SK-N-MC (cell line): ENCODE measurements around the gene FAM81A.

Experiments
- DNase-seq: peaks from one replicate; pipeline ENCODE4 v3.0.0-alpha.2; 2011; ENCODE audit warnings: low read depth, low spot score
- H3K27ac ChIP-seq: fragments of 200-600 bp; sonication (generic); 2 replicates; pipeline ENCODE4 v1.5.1; 2016; ENCODE audit warnings: mixed run types
- H3K36me3 ChIP-seq: fragments of 200-600 bp; sonication (generic); 2 replicates; pipeline ENCODE4 v1.6.1; 2017; ENCODE audit warnings: antibody characterized with exemption, low read length, mixed read lengths; ENCODE audit not compliant: insufficient read depth
- H3K4me3 ChIP-seq: fragments of 200-600 bp; sonication (generic); 2 replicates; pipeline ENCODE4 v1.5.1; 2016
- H3K9ac ChIP-seq: fragments of 200-600 bp; sonication (generic); 2 replicates; pipeline ENCODE4 v1.8.0; 2017; ENCODE audit warnings: mixed run types, mixed read lengths; ENCODE audit not compliant: insufficient read length
- H3K9me3 ChIP-seq: fragments of 200-600 bp; sonication (generic); 2 replicates; pipeline ENCODE4 v1.6.1; 2017; ENCODE audit warnings: low read depth, mild to moderate bottlenecking, antibody characterized with exemption, low read length, moderate library complexity, mixed read lengths
- EZH2 ChIP-seq: fragments of 200-600 bp; sonication (generic); IDR thresholded peaks from one replicate; pipeline ENCODE4 v1.6.1; 2017; ENCODE audit warnings: antibody characterized with exemption
- FOXP2 ChIP-seq: optimal IDR thresholded peaks from 2 replicates; pipeline ENCODE3; 2011; ENCODE audit warnings: mild to moderate bottlenecking, moderate library complexity; ENCODE audit not compliant: insufficient read depth; ENCODE audit errors: extremely low read length, control extremely low read depth
- POLR2AphosphoS5 ChIP-seq: IDR thresholded peaks from 2 replicates; pipeline ENCODE4 v1.6.1; 2012; ENCODE audit warnings: mild to moderate bottlenecking, low read depth, low read length, borderline replicate concordance

FAM81A gene

DNA sequence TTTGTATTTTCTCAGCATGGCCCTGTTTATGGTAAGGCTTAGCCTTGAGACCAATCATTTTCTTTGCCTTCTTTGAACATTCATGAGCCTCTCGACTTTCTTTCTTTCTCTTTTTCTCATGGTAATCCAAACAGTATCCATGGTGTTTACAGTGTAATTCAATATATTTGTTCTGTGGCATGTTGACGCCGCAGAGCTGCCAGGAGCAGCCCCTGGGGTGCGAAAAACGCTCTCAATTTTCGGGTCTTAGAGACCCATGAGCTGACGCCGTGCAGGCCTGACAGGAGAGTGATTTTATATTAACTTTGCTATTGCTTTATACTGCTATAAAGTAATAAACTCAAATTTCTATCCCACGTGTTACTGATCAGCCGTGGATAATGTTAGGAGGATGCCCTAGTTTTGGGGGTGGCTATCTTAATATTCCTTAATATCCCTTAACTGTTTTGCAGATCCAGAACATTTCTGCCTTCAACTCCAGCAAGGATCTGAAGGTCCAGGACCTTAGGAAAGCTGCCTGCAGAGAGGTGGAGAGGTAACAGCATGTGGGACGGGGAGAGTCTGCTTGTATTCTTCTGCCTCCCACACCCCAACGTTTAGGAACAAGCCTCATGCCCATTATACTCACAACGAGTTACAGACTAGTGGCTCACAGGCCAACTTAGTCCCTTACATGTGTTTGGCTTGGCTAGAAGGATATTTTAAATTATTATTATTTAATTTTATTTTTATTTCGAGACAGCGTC is 36.0 kb upstream of the FAM81A start:
- Histone ChIP-seq H3K9ac (no peak overlapping the region), H3K36me3 (no peaks in the 10 kb centered on the region), H3K27ac (no peak overlapping the region), H3K9me3 (no peaks in the 10 kb centered on the region), H3K4me3 (no peak overlapping the region)
- no peak for DNase-seq
- TF ChIP-seq POLR2AphosphoS5 (no peak), FOXP2 (no peak), EZH2 (no peak)

DNA sequence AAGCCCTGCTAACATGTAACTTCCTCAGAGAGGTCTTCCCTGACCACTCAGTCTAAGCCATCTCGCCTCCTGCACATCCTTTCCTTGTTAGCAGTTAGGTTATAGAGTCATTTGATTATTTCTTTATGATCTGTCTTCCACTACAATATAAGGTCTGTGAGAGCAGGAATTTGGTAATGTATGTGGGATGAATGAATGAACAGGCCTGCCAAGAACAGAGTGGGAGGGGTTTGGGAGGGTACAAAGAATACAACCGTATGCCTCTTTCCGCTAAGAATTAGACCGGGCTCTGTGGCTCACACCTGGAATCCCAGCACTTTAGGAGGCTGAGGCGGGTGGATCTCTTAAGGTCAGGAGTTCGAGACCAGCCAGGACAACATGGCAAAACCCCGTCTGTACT is 32.9 kb upstream of the FAM81A start:
- no peak for DNase-seq
- no peak overlapping the region for H3K27ac ChIP-seq
- no peaks in the 10 kb centered on the region for H3K36me3 ChIP-seq
- no peak overlapping the region for H3K9ac ChIP-seq
- TF ChIP-seq FOXP2 (no peak), EZH2 (no peak), POLR2AphosphoS5 (no peak)
- H3K9me3 ChIP-seq, result no peaks in the 10 kb centered on the region
- H3K4me3 ChIP-seq, result no peak overlapping the region

DNA sequence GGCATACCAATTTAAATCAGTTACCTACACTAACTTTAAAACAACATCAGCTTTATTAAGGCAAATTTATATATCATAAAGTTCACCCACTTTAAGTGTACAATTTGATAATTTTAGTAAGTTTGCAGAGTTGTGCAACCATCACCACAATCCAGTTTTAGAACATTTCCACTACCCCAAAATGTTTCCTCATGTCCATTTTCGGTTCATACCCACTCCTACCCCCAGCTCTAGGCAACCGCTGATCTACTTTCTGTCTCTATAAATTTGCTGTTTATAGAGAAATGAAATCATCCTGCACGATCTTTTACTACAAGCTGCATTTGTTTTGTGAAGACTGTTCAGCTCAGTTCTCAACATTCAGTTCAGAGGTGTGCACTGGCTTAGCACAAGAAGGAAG is 31.5 kb upstream of the FAM81A start:
- H3K9me3 ChIP-seq, result no peaks in the 10 kb centered on the region
- no peak overlapping the region for H3K27ac ChIP-seq
- no peak overlapping the region for H3K4me3 ChIP-seq
- no peak for DNase-seq
- H3K9ac ChIP-seq, result no peak overlapping the region
- H3K36me3 ChIP-seq, result no peaks in the 10 kb centered on the region
- no peak for TF ChIP-seq EZH2
- no peak for TF ChIP-seq FOXP2
- TF ChIP-seq POLR2AphosphoS5, result no peak

DNA sequence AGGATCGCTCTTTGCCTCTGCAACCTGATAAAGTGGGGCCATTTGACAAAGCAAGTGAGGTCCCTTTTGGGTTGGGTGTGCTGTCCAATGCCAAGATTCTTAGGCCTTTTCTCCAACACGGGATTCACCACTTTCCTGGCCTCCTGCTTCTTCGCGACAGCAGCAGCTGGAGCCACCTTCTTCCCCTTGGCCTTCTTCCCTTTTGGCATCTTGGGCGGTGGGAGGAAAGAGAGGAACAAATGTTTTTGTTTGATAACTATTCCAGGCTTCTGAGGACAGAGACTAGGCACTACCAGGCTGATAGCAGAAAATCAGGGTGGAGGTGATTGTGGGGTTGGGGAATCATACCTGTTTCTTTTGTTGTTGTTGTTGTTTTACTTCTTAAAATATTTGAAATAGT is 30.0 kb upstream of the FAM81A start:
- no peak overlapping the region for H3K4me3 ChIP-seq
- no peak for DNase-seq
- no peaks in the 10 kb centered on the region for H3K9me3 ChIP-seq
- no peak overlapping the region for H3K27ac ChIP-seq
- no peak overlapping the region for H3K9ac ChIP-seq
- no peak for TF ChIP-seq POLR2AphosphoS5
- TF ChIP-seq FOXP2, result no peak
- TF ChIP-seq EZH2, result no peak
- no peaks in the 10 kb centered on the region for H3K36me3 ChIP-seq

DNA sequence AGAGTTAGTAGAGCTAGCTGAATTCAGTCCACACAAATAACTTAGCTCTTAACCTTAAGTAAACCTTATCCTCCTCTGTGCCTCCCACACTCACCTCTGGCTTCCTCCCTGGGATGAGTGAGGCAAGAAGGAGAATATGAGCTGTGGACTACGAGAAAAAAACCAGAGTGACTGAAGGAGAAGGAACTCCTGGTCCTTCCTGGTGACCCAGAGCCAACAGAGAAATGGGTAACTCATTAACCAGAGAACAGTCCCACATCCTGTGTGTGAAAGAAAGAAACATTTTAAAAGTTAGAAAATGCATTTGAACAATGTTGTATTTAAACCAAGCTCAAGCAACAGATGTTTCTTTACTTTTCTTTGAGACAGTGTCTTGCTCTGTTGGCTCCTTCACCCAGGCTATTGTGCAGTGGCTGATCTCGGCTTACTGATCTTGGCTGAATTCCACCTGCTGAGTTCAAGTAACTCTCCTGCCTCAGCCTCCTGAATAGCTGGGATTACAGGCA is 27.5 kb upstream of the FAM81A start:
- no peak overlapping the region for H3K4me3 ChIP-seq
- TF ChIP-seq FOXP2 (no peak), EZH2 (no peak), POLR2AphosphoS5 (no peak)
- H3K27ac ChIP-seq, result no peak overlapping the region
- DNase-seq, result no peak
- no peaks in the 10 kb centered on the region for H3K36me3 ChIP-seq
- H3K9ac ChIP-seq, result no peak overlapping the region
- no peaks in the 10 kb centered on the region for H3K9me3 ChIP-seq

DNA sequence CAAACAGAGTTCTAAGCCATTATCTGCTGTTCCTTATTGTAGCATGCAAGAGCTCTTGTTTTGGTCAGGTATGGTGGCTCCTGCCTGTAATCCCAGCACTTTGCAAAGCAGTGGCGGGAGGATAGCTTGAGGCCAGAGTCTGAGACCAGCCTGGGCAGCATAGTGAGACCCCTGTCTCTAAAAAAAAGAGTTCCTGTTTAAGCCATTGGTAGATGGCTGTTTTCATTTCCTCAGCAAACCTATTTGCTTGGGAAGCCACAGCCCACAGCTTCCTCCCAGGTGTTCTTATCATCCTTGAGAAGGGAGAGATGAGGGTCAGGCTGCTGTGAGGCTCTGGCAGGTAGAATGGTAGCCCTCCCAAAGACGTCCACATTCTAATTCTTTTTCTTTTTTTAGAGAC is 24.4 kb upstream of the FAM81A start:
- Histone ChIP-seq H3K27ac (no peak overlapping the region), H3K9me3 (no peaks in the 10 kb centered on the region), H3K36me3 (no peaks in the 10 kb centered on the region), H3K9ac (no peak overlapping the region), H3K4me3 (no peak overlapping the region)
- no peak for DNase-seq
- TF ChIP-seq FOXP2, result no peak
- TF ChIP-seq POLR2AphosphoS5, result no peak
- TF ChIP-seq EZH2, result no peak

DNA sequence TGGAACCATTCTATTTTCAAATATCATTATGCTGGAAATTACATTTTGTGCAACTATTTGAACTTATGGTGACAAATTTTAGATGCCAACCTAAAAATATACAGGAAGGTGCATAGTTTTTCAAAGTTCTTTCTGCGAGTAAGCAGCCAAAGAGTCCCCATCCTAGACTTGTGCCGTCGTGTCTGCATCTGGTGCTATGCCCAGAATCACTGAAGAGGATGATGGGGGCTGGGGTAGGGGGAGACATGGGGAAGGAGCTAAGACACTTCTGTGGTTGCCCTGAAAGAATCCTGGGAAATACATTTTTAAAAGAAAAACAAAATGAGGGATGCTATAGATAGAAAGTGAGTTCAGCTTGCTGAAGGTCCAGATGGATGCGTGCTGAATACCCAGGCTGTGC is 21.2 kb upstream of the FAM81A start:
- DNase-seq, result no peak
- H3K4me3 ChIP-seq, result no peak overlapping the region
- H3K27ac ChIP-seq, result no peak overlapping the region
- no peak overlapping the region for H3K9ac ChIP-seq
- no peak for TF ChIP-seq FOXP2
- TF ChIP-seq POLR2AphosphoS5, result no peak
- TF ChIP-seq EZH2, result no peak
- H3K9me3 ChIP-seq, result no peaks in the 10 kb centered on the region
- no peaks in the 10 kb centered on the region for H3K36me3 ChIP-seq

DNA sequence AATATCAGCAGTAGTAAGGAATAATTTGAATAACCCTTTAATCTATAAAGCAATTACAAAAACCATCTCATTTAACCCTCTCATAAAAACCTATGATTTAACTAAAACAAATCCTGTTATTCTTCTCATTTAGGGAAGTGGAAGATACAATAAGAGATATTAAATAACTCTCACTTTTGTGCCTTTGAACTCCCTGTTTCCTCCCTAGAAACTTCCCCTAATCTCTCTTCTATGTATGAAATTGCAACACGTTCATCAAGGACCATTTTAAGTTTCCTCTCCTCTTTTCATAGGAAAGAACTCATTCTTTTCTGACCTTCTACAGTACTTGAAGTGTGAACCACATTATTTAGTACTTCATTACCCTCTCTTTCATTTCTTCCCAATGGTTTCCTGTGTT is 18.8 kb upstream of the FAM81A start:
- Histone ChIP-seq H3K36me3 (no peaks in the 10 kb centered on the region), H3K27ac (no peak overlapping the region)
- DNase-seq, result no peak

DNA sequence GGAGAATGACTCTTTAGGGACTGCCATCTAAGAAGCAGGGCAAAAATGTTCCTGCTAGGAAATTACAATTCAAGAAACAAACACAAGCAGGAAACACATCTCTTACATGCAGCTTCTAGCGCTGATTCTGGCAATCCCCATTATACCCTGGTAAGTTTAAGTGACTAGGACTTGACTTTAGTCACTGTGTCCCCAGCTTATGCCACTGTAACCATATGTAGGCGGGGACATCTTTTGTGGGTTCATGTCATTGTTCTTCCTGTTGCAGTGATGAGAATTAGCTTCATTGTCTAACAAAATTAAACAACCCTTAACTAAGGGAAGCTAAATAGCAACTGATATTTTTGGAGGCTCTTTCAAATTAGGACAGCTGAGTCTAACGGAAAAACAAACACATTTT is 17.9 kb upstream of the FAM81A start:
- no peak overlapping the region for H3K27ac ChIP-seq
- H3K9ac ChIP-seq, result no peak overlapping the region
- no peaks in the 10 kb centered on the region for H3K9me3 ChIP-seq
- no peak overlapping the region for H3K4me3 ChIP-seq
- TF ChIP-seq EZH2 (no peak), FOXP2 (no peak), POLR2AphosphoS5 (no peak)
- no peaks in the 10 kb centered on the region for H3K36me3 ChIP-seq
- no peak for DNase-seq

More for the DNA sequence above, 18.8 kb upstream of the FAM81A start:
- Histone ChIP-seq H3K4me3 (no peak overlapping the region), H3K9me3 (no peaks in the 10 kb centered on the region), H3K9ac (no peak overlapping the region)
- TF ChIP-seq EZH2, result no peak
- no peak for TF ChIP-seq POLR2AphosphoS5
- no peak for TF ChIP-seq FOXP2
